Measurements from ENCODE around the gene S1PR1.
A peak's percentile ranks its signal among the peaks of the same experiment; 100 is the strongest.
"Not testable (repeated sequence)": the region's sequence is repeated elsewhere in the genome, so short reads cannot be mapped to it uniquely, and the experiment has no call there.

The S1PR1 gene

DNA sequence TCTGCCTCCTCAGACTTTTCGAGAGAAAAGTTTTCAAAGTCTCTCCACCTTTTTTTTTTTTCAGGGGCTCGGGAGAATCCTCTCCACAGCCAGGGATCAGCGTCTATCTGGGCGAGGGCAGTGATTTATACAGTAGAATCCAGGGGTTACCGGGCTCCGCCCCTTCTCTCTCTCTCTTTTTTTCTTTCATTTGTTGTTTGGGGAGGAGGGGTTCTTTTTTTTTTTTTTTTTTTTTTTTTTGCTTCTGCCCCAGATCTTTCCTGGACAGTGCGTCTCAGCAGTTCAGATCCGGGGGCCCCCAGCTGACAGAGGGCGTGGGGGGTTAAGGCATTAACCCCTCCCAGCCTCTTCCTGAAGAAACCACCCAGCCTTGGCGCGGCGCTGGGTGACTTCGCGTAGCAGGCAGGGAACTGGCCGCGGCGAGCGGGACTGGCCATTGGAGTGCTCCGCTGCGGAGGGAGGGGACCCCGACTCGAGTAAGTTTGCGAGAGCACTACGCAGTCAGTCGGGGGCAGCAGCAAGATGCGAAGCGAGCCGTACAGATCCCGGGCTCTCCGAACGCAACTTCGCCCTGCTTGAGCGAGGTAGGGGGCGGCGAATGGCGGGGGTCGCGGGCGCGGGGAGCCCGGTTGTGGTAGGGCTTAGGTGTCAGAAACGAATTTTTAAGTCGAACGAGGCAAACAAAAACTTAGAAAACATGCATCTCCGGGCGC is at the start of gene S1PR1:
TSS of gene S1PR1 (plus strand) at position 504 of the 713 bp plus-strand sequence. CDS start 1,966 bp downstream, outside the sequence.
- TF ChIP-seq ZNF384 (IDR thresholded peaks at IDR 0.05) = peak; percentile 90
- TF ChIP-seq ELF4 (IDR thresholded peaks at IDR 0.05) = no peak
- TF ChIP-seq BHLHE40 (IDR thresholded peaks at IDR 0.05; ENCODE audit: borderline replicate concordance) = no peak
- TF ChIP-seq FOXA1 (IDR thresholded peaks at IDR 0.05) = no peak
- TF ChIP-seq LEF1 (IDR thresholded peaks at IDR 0.05; ENCODE audit: borderline replicate concordance) = no peak
- TF ChIP-seq FOXM1 (IDR thresholded peaks at IDR 0.05; ENCODE audit: borderline replicate concordance) = no peak
- TF ChIP-seq, protein P1, sequence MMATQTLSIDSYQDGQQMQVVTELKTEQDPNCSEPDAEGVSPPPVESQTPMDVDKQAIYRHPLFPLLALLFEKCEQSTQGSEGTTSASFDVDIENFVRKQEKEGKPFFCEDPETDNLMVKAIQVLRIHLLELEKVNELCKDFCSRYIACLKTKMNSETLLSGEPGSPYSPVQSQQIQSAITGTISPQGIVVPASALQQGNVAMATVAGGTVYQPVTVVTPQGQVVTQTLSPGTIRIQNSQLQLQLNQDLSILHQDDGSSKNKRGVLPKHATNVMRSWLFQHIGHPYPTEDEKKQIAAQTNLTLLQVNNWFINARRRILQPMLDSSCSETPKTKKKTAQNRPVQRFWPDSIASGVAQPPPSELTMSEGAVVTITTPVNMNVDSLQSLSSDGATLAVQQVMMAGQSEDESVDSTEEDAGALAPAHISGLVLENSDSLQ (IDR thresholded peaks at IDR 0.05) = peak; percentile 33; the same call in 1 of the 2 replicates
- peak; percentile 53 for DNase-seq (ENCODE audit: extremely low spot score)
- POLR2A ChIA-PET = interaction anchor here (0.6 to 1.4 kb wide), 6 partner anchors 12 to 106 kb away, joined by 3 to 5 read pairs (median 4); no protein-coding TSS in a partner anchor
- CTCF ChIA-PET = interaction anchor here (1.4 to 1.6 kb wide), 2 partner anchors 14 to 54 kb away, joined by 5 to 7 read pairs; no protein-coding TSS in a partner anchor

DNA sequence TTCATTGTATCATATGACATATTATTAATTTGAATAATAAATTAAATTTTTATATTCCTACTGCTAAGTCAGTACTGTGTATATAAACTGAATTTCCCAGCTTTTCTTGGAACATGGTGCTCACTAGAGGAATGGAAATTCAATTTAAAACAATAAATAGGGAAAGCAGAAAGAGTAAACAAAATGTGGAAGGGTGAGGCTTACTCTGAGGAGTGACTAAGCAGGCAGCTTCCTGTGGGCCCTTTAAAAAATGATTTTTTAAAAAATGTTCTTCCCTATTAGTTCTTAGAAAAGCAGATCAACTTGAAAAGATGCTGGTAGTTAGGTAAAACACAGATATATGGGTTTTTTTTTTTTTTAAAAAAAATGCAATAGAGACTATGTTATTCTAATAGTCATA is 49.5 kb upstream of the S1PR1 start:
- DNase-seq (ENCODE audit: extremely low spot score) = no peak
- TF ChIP-seq BHLHE40 (IDR thresholded peaks at IDR 0.05; ENCODE audit: borderline replicate concordance) = no peak
- no peak for TF ChIP-seq SP1 (IDR thresholded peaks at IDR 0.05)
- no peak for TF ChIP-seq ELF4 (IDR thresholded peaks at IDR 0.05)
- no peak for TF ChIP-seq CTBP1 (IDR thresholded peaks at IDR 0.05; ENCODE audit: borderline replicate concordance)
- TF ChIP-seq L3MBTL2 (conservative IDR thresholded peaks at IDR 0.05) = no peak
- no peak for TF ChIP-seq ARNT (IDR thresholded peaks at IDR 0.05)
- TF ChIP-seq HDGF (IDR thresholded peaks at IDR 0.05; ENCODE audit: borderline replicate concordance) = no peak

DNA sequence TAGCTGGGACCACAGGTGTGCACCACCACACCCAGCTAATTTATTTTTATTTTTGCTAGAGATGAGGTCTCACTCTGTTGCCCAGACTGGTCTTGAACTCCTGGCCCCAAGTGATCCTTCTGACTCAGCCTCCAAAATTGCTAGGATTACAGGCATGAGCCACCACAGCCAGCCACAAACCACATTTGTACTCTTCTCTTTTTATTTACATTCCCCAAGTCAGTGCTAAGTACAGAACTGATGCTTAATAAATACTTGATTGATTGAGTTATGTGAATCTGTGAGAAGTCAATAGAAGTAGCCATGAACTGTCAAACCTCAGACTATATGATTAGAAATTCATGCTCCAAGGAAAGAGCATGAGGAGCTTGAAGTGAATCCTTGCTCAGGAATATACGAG is 48.5 kb upstream of the S1PR1 start:
- CTCF ChIA-PET = interaction anchor here (0.6 to 1.1 kb wide), 2 partner anchors 16 to 50 kb away, joined by 3 read pairs; no protein-coding TSS in a partner anchor
- POLR2A ChIA-PET = no interaction called here
- no peak for DNase-seq (ENCODE audit: extremely low spot score)
- TF ChIP-seq SP1 (IDR thresholded peaks at IDR 0.05) = no peak
- TF ChIP-seq L3MBTL2 (conservative IDR thresholded peaks at IDR 0.05) = no peak
- TF ChIP-seq FOXK2 (IDR thresholded peaks at IDR 0.05) = no peak
- TF ChIP-seq TARDBP (IDR thresholded peaks at IDR 0.05) = no peak
- TF ChIP-seq ELF4 (IDR thresholded peaks at IDR 0.05) = no peak
- no peak for TF ChIP-seq ZNF384 (IDR thresholded peaks at IDR 0.05)
- TF ChIP-seq LEF1 (IDR thresholded peaks at IDR 0.05; ENCODE audit: borderline replicate concordance) = no peak
- no peak for TF ChIP-seq FOXM1 (IDR thresholded peaks at IDR 0.05; ENCODE audit: borderline replicate concordance)
- TF ChIP-seq, protein P1 (IDR thresholded peaks at IDR 0.05) = no peak
- TF ChIP-seq NFRKB (IDR thresholded peaks at IDR 0.05) = no peak
- no peak for TF ChIP-seq FOXA1 (IDR thresholded peaks at IDR 0.05)
- TF ChIP-seq BHLHE40 (IDR thresholded peaks at IDR 0.05; ENCODE audit: borderline replicate concordance) = no peak

More for the DNA sequence above, 49.5 kb upstream of the S1PR1 start:
- ChIA-PET POLR2A (no interaction called here), CTCF (interaction anchor here (0.7 kb wide), 1 partner anchor 14 kb away, joined by 7 read pairs; no protein-coding TSS in a partner anchor)

DNA sequence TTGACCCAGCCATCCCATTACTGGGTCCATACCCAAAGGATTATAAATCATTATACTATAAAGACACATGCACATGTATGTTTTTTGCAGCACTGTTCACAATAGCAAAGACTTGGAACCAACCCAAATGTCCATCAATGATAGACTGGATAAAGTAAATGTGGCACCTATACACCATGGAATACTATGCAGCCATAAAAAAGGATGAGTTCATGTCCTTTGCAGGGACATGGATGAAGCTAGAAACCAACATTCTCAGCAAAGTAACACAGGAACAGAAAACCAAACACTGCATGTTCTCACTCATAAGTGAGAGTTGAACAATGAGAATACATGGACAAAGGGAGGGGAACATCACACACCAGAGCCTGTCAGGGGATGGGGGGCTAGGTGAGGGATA is 47.9 kb upstream of the S1PR1 start:
- CTCF ChIA-PET = interaction anchor here (0.6 to 1.1 kb wide), 2 partner anchors 15 to 49 kb away, joined by 3 read pairs; no protein-coding TSS in a partner anchor
- POLR2A ChIA-PET; DNase-seq (ENCODE audit: extremely low spot score): not testable (repeated sequence)

DNA sequence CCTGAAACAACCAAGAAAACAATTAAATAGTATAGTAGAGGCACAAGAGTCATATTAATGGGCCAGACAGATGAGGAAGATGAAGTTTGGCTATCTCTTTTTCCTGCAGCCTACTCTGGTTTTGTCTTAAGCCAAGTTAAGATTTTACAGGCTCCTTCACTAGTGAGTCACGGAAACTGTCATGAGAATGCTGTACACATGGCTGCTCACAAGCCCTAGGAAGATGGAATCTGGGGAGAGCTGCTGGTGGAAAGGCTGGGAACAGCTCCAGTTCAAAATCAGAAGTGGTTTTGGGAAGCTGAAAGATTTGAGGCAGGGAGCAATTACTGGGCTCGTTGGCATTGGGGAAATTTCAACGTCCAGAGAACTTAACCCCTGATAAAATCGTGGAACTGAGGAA is 46.4 kb upstream of the S1PR1 start:
- ChIA-PET POLR2A (no interaction called here), CTCF (no interaction called here)
- no peak for TF ChIP-seq L3MBTL2 (conservative IDR thresholded peaks at IDR 0.05)
- TF ChIP-seq NFRKB (IDR thresholded peaks at IDR 0.05) = no peak
- no peak for TF ChIP-seq FOXK2 (IDR thresholded peaks at IDR 0.05)
- TF ChIP-seq BHLHE40 (IDR thresholded peaks at IDR 0.05; ENCODE audit: borderline replicate concordance) = no peak
- TF ChIP-seq CTBP1 (IDR thresholded peaks at IDR 0.05; ENCODE audit: borderline replicate concordance) = no peak
- DNase-seq (ENCODE audit: extremely low spot score) = no peak

DNA sequence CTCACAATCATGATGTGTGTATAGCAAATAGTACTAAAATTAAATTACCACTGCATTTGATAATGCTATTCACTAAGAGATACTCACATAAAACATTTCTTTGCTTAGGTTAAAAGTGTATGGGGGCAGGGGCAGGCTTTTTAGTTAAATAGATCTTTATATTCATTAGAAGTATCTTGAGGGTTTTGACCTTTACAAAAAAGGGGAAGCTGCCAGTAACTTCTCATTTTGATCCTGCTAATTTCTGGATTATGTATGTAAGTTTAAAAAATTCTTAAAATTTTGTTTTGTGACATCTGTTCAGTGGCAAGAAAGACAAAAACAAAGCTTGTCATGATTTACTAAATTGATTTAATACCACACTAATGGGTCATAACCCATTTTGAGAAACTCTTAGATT is 45.8 kb upstream of the S1PR1 start:
- CTCF ChIA-PET = no interaction called here
- POLR2A ChIA-PET = no interaction called here
- no peak for DNase-seq (ENCODE audit: extremely low spot score)

More for the DNA sequence above, 45.8 kb upstream of the S1PR1 start:
- TF ChIP-seq NFRKB (IDR thresholded peaks at IDR 0.05) (no peak), FOXA1 (IDR thresholded peaks at IDR 0.05) (no peak), BHLHE40 (IDR thresholded peaks at IDR 0.05; ENCODE audit: borderline replicate concordance) (no peak), SUZ12 (IDR thresholded peaks at IDR 0.05) (no peak), HDGF (IDR thresholded peaks at IDR 0.05; ENCODE audit: borderline replicate concordance) (no peak), L3MBTL2 (conservative IDR thresholded peaks at IDR 0.05) (no peak), ARNT (IDR thresholded peaks at IDR 0.05) (no peak), SP1 (IDR thresholded peaks at IDR 0.05) (no peak), LEF1 (IDR thresholded peaks at IDR 0.05; ENCODE audit: borderline replicate concordance) (no peak), ELF4 (IDR thresholded peaks at IDR 0.05) (no peak), FOXM1 (IDR thresholded peaks at IDR 0.05; ENCODE audit: borderline replicate concordance) (no peak), TARDBP (IDR thresholded peaks at IDR 0.05) (no peak), FOXK2 (IDR thresholded peaks at IDR 0.05) (no peak)
- TF ChIP-seq, protein P1 (IDR thresholded peaks at IDR 0.05) = no peak

Data from HEK293T (cell line).